HG03066 (cell line): ENCODE data around the gene DEPDC5.

Experiments used
- ATAC-seq: cut with Tn5 transposase; IDR thresholded peaks from one replicate; pipeline ENCODE4 v1.9.1; 2021; ENCODE audit warnings: low read depth; ENCODE audit not compliant: unreplicated experiment

The DEPDC5 gene

DNA sequence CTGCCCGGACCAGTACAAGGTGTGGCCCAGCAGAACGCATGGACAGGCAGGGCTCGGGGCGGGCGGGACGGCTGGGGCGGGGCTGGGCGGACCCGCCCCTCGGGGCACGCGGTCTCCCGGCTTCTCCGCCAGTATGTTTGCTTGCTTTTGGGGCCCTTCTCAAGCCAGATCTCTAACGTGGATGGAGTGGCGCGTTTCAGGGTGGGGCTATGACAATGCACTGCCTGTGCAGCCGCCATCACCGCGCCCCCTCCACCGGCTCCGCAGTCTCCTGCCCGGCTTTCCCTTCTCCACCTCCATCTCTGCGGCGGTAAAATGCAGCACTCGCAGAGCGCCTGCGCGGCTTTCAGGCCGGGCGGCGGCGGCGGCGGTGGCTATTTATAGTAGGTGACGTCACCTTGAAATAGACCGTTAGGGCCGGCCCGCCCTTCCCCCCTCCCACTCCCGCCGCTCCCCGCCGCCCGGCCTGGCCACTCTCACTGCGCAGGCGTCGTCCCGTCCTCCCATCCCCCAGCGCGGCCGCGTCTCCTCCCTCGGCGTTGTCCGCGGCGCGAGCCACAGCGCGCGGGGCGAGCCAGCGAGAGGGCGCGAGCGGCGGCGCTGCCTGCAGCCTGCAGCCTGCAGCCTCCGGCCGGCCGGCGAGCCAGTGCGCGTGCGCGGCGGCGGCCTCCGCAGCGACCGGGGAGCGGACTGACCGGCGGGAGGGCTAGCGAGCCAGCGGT is 190.3 kb downstream of the DEPDC5 start, which contains the start of gene YWHAH:
Gene YWHAH (plus strand): TSS at position 558 of the 722 bp plus-strand sequence. CDS start 199 bp downstream, outside the sequence.
- ATAC-seq, result peak; percentile 54

DNA sequence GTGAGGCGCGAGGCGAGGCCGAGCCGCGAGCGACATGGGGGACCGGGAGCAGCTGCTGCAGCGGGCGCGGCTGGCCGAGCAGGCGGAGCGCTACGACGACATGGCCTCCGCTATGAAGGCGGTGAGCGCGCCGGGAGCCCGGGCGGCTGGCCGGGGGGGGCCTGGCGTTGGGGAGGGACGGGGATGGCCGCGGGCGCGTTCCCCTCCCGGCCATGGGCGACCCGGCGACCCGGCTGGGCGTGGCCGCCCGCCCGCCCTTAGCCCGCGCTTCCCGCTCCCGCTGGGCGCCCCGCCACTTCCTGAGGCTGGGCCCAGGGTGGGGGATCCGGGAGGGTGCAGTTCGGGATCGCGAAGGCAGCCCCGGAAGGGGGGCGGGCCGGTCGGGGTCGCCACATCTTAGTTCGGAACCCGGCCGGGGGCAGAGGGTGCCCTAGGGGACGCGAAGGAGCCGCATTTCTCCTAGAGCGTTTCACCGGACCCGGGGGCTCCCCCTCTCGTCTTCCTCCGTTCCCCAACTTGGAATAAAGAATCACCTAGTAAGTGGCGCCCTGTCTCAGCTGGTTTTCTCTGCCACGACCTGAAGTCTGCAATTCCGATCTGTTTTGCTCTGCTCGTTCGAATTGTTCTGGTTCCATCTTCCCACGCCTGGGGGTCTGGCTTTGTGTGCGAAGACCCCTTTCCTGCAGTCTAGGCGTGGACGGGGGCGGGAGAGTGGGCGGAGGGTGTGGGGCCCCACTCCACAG is 191.1 kb downstream of the DEPDC5 start:
- ATAC-seq, result peak; percentile 14

DNA sequence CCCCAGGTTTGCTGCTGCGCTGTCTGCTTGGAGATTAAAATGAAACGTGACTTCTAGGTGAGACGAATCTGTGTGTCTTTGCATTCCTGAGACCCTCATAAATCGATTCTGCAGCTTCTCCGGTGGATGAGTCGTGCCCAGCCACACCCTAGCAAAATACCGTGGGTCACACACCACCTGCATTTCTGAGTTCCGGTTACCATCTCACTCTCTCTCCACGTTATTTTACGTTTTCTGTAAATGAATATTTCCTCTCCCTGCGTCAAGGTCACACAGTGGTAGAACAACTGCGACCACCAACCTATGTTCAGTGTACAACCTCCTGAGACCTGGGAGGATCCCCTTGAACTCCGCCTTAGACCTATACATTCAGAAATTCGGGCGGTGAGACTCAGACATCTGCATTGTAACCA is 191.6 kb downstream of the DEPDC5 start:
- ATAC-seq, result no peak

DNA sequence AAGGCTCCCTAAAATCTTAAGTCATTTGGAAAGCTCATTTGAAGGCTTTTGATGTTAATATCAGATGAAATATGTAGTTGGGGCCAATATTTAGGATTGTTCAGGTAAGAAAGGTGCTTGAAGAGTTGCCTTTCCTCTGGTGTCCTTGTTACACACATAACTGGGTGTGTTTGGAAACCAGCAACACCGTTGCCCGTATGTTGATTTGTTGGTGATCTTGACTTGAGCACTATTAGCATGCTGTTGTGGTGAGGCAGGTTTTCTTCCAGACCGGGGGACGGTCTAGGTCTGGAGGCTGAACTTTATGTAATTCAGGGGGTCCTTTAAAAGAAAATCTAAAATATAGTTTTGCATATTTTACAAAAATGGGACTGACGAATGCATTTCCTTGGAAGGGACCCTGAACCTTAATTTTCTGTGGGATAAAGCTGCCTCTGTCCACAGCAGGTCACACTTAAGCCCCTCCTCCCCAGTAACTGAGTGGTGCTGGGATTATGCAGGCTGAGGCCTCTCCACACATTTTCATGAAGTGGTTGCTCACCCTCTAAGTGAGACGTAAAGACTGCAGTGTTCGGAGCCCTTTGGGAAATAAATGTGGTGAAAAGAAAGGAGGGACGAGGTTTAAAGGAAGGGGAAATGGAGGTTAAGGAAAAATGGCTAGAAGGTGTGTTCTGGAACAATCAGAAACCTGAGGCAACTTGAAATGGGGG is 192.3 kb downstream of the DEPDC5 start:
- ATAC-seq, result no peak

DNA sequence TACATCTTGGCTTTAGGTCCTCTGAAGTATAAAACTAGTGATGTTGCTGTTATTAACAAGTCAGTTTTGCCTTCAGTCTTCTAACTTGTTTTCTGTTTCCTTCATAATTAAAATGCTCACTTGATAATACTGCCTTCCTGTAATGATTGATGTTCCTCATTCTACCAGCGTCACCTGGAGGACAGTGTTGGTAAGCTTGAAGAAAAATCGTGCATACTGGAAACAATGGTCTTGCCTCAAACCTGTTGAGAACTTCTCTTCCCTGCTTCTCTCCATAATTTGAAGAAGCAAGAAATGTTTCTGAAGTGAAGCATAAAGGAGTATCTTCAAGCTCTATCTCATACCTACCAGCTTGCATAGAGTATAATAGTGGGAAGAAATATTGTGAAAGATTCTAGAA is 193.5 kb downstream of the DEPDC5 start:
- ATAC-seq, result no peak

DNA sequence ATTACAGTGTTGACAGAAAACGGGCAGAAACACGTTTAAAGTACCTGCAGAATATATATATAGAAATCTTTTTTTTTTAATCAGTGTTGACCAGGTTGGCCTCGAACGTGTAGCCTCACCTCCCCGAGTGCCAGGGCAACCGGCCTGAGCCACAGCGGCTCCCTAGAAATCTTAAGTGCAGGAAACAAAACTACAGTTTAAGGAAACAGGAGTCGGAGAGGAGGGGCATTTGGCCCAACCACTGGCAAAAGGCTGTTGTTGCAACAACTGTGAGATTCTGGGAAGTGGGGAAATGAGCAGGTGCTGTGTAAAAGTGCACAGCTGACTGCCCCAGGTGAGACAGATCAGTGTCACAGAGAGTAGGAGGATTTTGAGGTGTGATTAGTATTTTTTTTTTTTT is 194.2 kb downstream of the DEPDC5 start:
- no peak for ATAC-seq

DNA sequence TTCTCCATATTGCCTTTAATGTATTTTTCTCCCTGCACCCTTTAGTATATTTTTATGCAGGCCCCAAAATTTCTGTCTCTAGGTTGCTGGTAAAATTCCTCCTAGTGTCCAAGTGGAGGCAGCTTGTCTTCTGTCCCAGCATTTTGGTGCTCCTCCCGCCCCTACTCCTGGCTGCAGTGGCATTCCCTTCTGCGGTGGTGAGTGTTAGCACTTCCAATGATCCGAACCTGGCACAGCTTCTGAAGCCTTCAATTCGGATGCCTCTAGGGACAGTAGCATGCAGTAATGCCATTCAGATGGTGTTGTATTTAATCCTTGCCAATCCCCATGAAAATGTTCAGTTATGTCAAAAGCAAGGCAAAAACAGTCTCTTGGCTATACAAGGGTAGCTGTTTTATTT is 196.4 kb downstream of the DEPDC5 start:
- no peak for ATAC-seq

DNA sequence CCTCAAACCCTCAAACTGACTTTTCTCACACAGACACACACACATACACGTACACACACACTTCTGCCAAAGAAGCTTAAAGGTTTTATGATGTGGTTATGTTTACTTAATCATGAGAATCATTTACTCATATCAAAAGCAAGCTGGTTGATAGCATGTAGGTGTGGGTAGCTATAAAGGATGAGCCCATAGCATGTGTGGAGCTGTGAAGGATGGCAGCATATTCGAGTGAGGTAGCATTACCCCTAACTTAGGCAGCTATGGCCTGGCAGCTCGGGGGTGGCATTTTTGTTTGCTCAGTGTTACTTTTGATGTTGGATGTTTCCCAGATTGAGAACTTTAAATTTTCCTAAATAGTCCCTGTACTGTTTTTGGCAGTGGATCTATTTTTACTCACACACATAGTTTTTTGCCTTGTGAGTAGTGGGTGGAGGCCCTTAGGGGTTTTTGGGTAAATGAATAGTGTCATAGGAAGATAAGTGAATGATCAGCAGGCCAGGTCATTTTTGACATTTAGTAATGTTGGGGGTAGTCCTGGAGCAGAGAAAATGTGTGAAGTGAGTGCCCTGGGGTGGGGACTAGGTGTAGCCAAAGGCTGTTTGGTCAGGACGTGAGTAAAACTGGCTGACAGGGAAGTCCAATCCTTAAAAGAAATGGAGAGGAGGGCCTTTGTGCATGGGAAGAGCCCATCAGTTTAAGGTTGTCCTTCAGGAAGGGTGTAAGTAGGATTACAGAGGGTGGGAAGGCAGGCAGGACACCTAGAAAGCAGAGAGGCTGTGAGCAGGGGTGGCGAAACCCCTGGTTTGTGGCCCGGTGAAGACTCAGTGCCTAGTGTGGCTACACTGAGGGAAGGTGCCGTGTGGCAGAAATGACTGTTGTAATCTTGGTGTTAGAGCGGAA is 197.6 kb downstream of the DEPDC5 start:
- no peak for ATAC-seq

DNA sequence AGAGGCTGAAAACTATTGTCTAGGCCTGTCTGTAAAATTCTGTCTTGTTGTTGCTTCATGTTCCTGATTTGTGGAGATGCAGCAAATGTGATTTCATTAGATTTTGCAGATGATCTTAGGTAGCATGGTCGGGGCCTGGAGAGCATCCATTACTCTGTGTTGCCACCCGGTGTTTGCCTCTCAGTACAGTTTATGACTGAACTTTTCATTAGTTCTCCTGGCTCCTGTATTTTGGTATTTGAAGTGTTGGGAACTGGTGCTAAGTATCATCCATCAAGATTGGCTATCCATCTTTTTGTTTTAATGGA is 198.2 kb downstream of the DEPDC5 start:
- ATAC-seq, result no peak

DNA sequence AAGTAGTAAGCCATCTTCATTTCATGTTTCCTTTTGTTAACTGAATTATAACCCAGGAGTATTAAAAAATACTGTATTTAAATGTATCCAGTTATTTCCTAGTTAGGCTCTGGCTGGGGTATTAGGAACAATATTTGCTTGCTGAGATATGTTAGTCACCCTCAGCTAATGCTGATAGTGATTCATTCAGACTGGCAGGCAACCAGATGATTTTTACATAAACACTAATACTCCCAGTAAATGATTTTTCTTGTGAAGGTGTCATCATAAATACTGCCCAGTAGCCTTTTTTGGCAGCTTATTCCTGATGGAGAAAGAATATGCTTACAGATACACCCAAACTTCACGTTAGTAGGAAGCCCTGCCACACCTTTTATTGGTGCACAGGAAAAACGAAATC is 198.7 kb downstream of the DEPDC5 start:
- ATAC-seq, result no peak

DNA sequence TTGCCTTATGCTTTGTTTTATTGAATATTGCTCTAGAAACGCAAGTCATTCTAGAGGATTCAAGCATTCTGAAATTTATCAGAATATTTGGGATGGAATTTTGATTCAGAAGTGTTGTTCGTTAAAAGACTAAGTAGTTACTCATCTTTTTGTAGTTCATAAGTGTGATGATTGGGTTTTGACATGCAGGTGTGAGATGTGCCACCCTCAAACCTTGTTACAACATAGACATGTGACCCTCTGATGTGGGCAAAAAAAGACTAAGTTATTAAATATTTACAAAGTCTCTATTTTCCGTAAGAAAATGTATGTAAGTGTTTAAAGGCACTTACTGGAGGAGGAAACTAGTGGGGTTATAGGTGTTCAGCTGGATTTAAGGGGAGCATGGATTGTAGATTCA is 199.4 kb downstream of the DEPDC5 start:
- ATAC-seq, result no peak

DNA sequence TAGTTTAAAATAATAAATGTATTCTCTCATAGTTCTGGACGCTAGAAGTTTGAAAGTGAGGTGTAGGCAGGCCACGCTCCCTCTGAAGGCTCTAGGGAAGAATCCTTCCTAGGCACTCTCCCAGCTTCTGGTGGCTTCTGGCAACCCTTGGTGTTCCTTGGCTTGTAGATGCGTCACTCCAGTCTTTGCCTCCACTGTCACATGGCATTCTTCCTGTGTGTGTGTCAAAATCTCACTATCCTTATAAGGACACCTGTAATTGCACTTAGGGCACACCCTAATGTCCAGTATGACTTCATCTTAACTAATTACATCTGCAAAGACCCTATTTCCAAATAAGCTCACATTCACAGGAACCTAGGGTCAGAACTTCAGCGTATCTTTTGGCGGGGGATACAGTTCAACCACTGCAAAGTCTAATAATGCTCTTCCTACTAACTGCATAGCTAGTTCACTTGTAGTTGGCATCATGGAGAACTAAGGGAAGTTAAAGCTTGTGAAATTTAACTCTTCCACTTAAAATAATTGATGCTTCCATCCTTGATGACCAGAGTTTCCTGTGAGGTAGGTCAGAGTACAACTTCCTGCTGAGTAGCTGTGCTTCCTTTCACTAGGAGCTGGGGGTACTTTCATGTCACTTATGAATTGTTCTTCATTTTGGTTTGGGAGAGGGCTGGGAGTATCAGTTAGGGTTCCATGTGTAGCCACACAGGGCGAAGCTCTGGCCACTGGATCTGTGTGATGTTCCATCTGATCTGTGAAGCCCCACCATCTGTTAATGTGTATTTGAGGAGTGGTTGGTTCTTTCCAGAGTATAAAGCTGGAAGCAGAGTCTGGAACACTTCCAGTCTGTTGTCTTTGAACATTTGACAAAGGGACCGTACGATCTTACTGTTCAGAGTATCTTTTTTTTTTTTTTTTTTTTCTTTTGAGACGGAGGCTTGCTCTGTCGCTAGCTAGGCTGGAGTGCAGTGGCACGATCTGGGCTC is 201.0 kb downstream of the DEPDC5 start:
- no peak for ATAC-seq

DNA sequence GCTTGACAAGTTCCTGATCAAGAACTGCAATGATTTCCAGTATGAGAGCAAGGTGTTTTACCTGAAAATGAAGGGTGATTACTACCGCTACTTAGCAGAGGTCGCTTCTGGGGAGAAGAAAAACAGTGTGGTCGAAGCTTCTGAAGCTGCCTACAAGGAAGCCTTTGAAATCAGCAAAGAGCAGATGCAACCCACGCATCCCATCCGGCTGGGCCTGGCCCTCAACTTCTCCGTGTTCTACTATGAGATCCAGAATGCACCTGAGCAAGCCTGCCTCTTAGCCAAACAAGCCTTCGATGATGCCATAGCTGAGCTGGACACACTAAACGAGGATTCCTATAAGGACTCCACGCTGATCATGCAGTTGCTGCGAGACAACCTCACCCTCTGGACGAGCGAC is 202.5 kb downstream of the DEPDC5 start:
- ATAC-seq, result no peak
